ENCODE data around the gene CARS2. TPM values are rescaled to one million over a fixed set of nuclear protein-coding genes. Genes with fewer than 3 reads are reported as not detected.

CARS2 gene
- total RNA-seq, 1 experiment from 2014 or later, result 70.9 TPM

DNA sequence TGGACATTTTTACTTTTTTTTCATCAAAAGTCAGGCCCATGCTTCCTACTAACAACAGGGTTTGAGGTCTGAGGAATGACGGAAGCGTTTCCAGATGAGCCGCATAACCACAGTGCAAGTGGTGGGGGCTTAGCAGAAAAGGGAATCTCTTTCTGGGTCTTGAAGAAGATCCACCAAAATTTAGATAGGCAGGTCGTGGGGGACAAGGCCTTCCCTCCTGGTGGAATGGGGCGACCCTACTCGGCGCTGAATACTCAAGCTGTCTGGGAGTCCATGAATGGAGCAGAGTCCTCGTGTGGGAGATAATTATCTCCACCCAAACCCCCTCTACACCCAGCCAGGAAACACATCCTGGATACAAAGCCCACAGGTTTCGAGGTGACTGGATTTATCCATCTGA is 36.9 kb downstream of the CARS2 start:
- H2AFZ ChIP-seq (ENCODE audit: low read length), result no peak overlapping the region
- intact Hi-C loops (cut with micrococcal nuclease), result no loop called here
- H3K27me3 ChIP-seq (ENCODE audit: low read length), result no peaks in the 10 kb centered on the region
- no peak overlapping the region for H3K4me2 ChIP-seq (ENCODE audit: low read length)
- BruUV-seq (replicated peaks), result no TSS peak
- no peaks in the 10 kb centered on the region for H3K79me2 ChIP-seq (ENCODE audit: low read length)
- H3K36me3 ChIP-seq (ENCODE audit: low read depth, low read length), result peaks cover 11% of the 10 kb centered on the region
- no peaks in the 10 kb centered on the region for H3K4me1 ChIP-seq (ENCODE audit: insufficient read depth, low read length)
- H3K27ac ChIP-seq (ENCODE audit: low read length), result no peak overlapping the region
- H3K4me3 ChIP-seq (ENCODE audit: low read length), result no peak overlapping the region
- H3F3A ChIP-seq (ENCODE audit: low read length, unreplicated experiment), result no peaks in the 10 kb centered on the region
- no peaks in the 10 kb centered on the region for H3K9me3 ChIP-seq (ENCODE audit: low read length)
- no peak for ATAC-seq
- POLR2A ChIA-PET (ENCODE audit: unreplicated experiment), result no interaction called here
- H4K20me1 ChIP-seq (ENCODE audit: low read length), result no peaks in the 10 kb centered on the region
- DNase-seq, result no peak
- no peaks in the 10 kb centered on the region for H3K9me2 ChIP-seq (replicated peaks; ENCODE audit: low read length)
- no peak overlapping the region for H3K9ac ChIP-seq (ENCODE audit: low read length)
- TF ChIP-seq EZH2 (IDR thresholded peaks at IDR 0.05; ENCODE audit: low read length, unreplicated experiment), result no peak
- TF ChIP-seq EZH2phosphoT487 (IDR thresholded peaks at IDR 0.05; ENCODE audit: borderline replicate concordance, low read length), result no peak
- TF ChIP-seq, protein P1, sequence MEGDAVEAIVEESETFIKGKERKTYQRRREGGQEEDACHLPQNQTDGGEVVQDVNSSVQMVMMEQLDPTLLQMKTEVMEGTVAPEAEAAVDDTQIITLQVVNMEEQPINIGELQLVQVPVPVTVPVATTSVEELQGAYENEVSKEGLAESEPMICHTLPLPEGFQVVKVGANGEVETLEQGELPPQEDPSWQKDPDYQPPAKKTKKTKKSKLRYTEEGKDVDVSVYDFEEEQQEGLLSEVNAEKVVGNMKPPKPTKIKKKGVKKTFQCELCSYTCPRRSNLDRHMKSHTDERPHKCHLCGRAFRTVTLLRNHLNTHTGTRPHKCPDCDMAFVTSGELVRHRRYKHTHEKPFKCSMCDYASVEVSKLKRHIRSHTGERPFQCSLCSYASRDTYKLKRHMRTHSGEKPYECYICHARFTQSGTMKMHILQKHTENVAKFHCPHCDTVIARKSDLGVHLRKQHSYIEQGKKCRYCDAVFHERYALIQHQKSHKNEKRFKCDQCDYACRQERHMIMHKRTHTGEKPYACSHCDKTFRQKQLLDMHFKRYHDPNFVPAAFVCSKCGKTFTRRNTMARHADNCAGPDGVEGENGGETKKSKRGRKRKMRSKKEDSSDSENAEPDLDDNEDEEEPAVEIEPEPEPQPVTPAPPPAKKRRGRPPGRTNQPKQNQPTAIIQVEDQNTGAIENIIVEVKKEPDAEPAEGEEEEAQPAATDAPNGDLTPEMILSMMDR (conservative IDR thresholded peaks at IDR 0.05; ENCODE audit: low read depth, low read length), result no peak
- CTCF ChIA-PET, result no interaction called here

DNA sequence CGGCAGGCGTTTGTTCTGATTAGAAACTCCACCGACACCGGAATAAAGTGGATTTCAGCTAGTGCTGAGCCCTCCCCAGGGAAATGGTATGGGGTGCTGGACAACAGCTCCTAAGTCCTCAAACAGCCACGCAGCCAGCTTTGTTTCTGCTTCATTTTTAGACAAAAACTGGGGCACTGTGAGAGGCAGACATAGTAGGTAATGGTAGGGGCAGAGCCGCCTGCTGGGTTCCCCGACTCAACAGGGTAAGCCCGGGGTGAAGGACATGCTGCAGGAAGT is 39.7 kb downstream of the CARS2 start:
- ChIA-PET CTCF (no interaction called here), POLR2A (ENCODE audit: unreplicated experiment) (no interaction called here)

DNA sequence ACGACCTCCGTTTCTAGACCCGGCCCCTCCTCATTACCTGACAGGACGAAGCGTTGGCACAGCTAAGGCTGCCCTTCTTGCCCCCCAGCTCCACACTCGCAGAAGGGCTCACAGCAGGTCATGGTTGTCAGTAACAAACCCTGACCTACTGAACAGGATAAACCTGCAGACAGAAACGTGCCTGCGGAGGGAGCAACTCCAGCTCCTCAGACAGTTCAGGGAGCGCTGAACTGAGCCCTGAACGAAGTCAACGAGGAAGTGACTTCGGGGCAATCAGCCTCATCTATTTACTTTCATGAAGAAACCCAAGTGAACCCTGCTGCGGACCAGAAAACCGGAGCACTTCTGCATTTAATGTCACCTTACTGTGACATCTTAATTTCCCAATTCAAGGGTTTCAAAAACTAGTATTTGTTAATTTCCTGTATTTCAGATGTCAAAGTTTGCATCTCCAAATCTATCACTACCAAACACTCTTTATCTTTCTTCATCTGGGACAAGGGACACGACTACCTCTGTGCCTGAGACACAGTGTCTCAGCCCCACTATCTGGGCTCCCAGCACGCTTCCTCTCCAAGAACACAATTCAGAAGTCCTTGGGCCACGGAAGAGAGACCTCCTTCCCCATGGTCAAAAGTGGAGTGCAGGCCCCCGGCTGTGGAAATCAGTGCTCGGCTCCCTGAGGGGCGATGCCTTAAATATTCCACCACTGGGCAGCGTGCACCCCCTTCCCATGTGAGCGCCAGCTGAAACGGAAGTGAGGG is 40.2 kb downstream of the CARS2 start:
- no peak overlapping the region for H3K4me2 ChIP-seq (ENCODE audit: low read length)
- no peaks in the 10 kb centered on the region for H3F3A ChIP-seq (ENCODE audit: low read length, unreplicated experiment)
- H3K27me3 ChIP-seq (ENCODE audit: low read length), result no peaks in the 10 kb centered on the region
- no peaks in the 10 kb centered on the region for H4K20me1 ChIP-seq (ENCODE audit: low read length)
- TF ChIP-seq, protein P1 (conservative IDR thresholded peaks at IDR 0.05; ENCODE audit: low read depth, low read length), result no peak
- TF ChIP-seq EZH2 (IDR thresholded peaks at IDR 0.05; ENCODE audit: low read length, unreplicated experiment) (no peak), EZH2phosphoT487 (IDR thresholded peaks at IDR 0.05; ENCODE audit: borderline replicate concordance, low read length) (no peak)
- BruUV-seq (replicated peaks), result no TSS peak
- no peaks in the 10 kb centered on the region for H3K9me2 ChIP-seq (replicated peaks; ENCODE audit: low read length)
- H3K79me2 ChIP-seq (ENCODE audit: low read length), result no peaks in the 10 kb centered on the region
- H3K4me1 ChIP-seq (ENCODE audit: insufficient read depth, low read length), result no peaks in the 10 kb centered on the region
- no peak overlapping the region for H3K4me3 ChIP-seq (ENCODE audit: low read length)
- H3K9ac ChIP-seq (ENCODE audit: low read length), result no peak overlapping the region
- H3K36me3 ChIP-seq (ENCODE audit: low read depth, low read length), result peaks cover 39% of the 10 kb centered on the region
- H3K27ac ChIP-seq (ENCODE audit: low read length), result no peak overlapping the region
- no peak overlapping the region for H2AFZ ChIP-seq (ENCODE audit: low read length)
- CTCF ChIA-PET, result no interaction called here
- intact Hi-C loops (cut with micrococcal nuclease), result no loop called here
- DNase-seq (no peak), ATAC-seq (no peak)
- no peaks in the 10 kb centered on the region for H3K9me3 ChIP-seq (ENCODE audit: low read length)
- POLR2A ChIA-PET (ENCODE audit: unreplicated experiment), result no interaction called here

More for the DNA sequence above, 39.7 kb downstream of the CARS2 start:
- ATAC-seq, result no peak
- no peaks in the 10 kb centered on the region for H3K79me2 ChIP-seq (ENCODE audit: low read length)
- H3K4me2 ChIP-seq (ENCODE audit: low read length), result no peak overlapping the region
- no TSS peak for BruUV-seq (replicated peaks)
- H3K4me3 ChIP-seq (ENCODE audit: low read length), result no peak overlapping the region
- no peaks in the 10 kb centered on the region for H4K20me1 ChIP-seq (ENCODE audit: low read length)
- no peaks in the 10 kb centered on the region for H3F3A ChIP-seq (ENCODE audit: low read length, unreplicated experiment)
- no peak overlapping the region for H2AFZ ChIP-seq (ENCODE audit: low read length)
- intact Hi-C loops (cut with micrococcal nuclease), result no loop called here
- no peaks in the 10 kb centered on the region for H3K27me3 ChIP-seq (ENCODE audit: low read length)
- H3K9ac ChIP-seq (ENCODE audit: low read length), result no peak overlapping the region
- peaks cover 37% of the 10 kb centered on the region for H3K36me3 ChIP-seq (ENCODE audit: low read depth, low read length)
- no peak overlapping the region for H3K27ac ChIP-seq (ENCODE audit: low read length)
- H3K4me1 ChIP-seq (ENCODE audit: insufficient read depth, low read length), result no peaks in the 10 kb centered on the region
- H3K9me3 ChIP-seq (ENCODE audit: low read length), result no peaks in the 10 kb centered on the region
- no peak for DNase-seq
- H3K9me2 ChIP-seq (replicated peaks; ENCODE audit: low read length), result no peaks in the 10 kb centered on the region
- TF ChIP-seq, protein P1 (conservative IDR thresholded peaks at IDR 0.05; ENCODE audit: low read depth, low read length), result no peak
- TF ChIP-seq EZH2phosphoT487 (IDR thresholded peaks at IDR 0.05; ENCODE audit: borderline replicate concordance, low read length) (no peak), EZH2 (IDR thresholded peaks at IDR 0.05; ENCODE audit: low read length, unreplicated experiment) (no peak)
